Right cardiac atrium (tissue), 5 donors: Measurements from ENCODE around the gene UBAC2. TPM values are rescaled to one million over a fixed set of nuclear protein-coding genes. Genes with fewer than 3 reads are reported as not detected.

ENCODE experiments used
- ATAC-seq, 2 donors: fragments of 200-7000 bp; cut with Tn5 transposase; one replicate each; pipeline versions ENCODE4 v1.8.0 to v1.9.1; 2020; ENCODE audit warnings: moderate library complexity in 2 of 2, mild to moderate bottlenecking in 1 of 2
- DNase-seq, 3 donors: peaks; one replicate each; pipeline ENCODE4 v3.0.0-alpha.2; 2020
- H3K27ac ChIP-seq: one replicate; pipeline ENCODE4 v1.5.1; 2013; ENCODE audit warnings: mild to moderate bottlenecking, low read length, control low read depth, moderate library complexity
- H3K27me3 ChIP-seq: one replicate; pipeline ENCODE4 v1.6.1; 2013; ENCODE audit not compliant: control insufficient read depth, insufficient read depth
- H3K4me1 ChIP-seq: one replicate; pipeline ENCODE4 v1.6.1; 2013; ENCODE audit warnings: low read length; ENCODE audit not compliant: control insufficient read depth, insufficient read depth
- H3K4me3 ChIP-seq: one replicate; pipeline ENCODE4 v1.5.1; 2013; ENCODE audit warnings: low read length, control low read depth
- H3K9me3 ChIP-seq: one replicate; pipeline ENCODE4 v1.6.1; 2013; ENCODE audit warnings: low read length; ENCODE audit not compliant: control insufficient read depth
- WGBS: extraction: QIAGEN DNeasy Blood & Tissue Kit; methylation state at CpG from one replicate; pipeline ENCODE4 v1.1.7; 2013; 5-methylcytosine and 5-hydroxymethylcytosine counted together
- intact Hi-C, 4 donors: fragments of 100-400 bp; cut with DNase I; formaldehyde crosslinking; loops; one replicate each; pipeline versions ENCODE4 v1.11.0 to v1.14.0; 2022 to 2023
- polyA plus RNA-seq: library from polyadenylated mRNA; stranded (reverse); fragments of 200-250 nt; gene quantifications from one replicate; pipeline ENCODE4 v1.2.3, GENCODE V29; 2013
- total RNA-seq, 4 donors: library from RNA; stranded (reverse); fragmentation: NEBNext Ultra II Directional; extraction: Animal tissue kit (Norgen Biotek cat#: 25700); gene quantifications; one replicate each; pipeline ENCODE4 v1.2.1, GENCODE V29; 2021
- donor health status: healthy with polysubstance abuse.
- donor health status: DM: no; HTN: yes; CAD: no.
- donor health status: DM: no; HTN: no; CAD: no.
- donor health status: DM: no; HTN: yes; CAD: no; lungs with severe emphysema.
- donor health status: DM: yes; HTN: yes; CAD: no.

Gene UBAC2
- total and polyA plus RNA-seq, 5 donors = 41.7 to 52.2 (median 47.6) TPM

DNA sequence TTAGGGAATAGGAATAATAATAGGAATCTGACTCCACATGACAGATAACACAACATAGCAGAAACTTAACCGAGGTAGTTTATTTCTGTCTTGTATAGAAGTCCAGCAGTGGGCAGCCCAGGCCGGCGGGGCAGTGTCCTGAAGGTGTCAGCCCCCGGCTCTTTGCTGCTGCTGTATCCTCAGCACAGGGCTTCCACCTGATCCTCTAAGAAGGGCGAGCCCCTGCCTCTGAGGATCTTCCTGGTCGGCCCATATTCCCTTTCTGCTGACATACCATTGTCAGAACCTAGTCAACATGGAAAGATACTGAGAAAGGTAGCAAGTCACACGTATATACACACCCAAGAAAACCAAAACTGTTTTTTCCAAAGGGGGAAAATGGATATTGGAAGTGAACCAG is 162.7 kb downstream of the UBAC2 start:
- no peak overlapping the region for H3K27ac ChIP-seq
- intact Hi-C loops = no loop called here
- 83% methylated on average over 7 of the region's 7 CpGs for WGBS
- H3K9me3 ChIP-seq = no peaks in the 10 kb centered on the region
- no peak for DNase-seq
- H3K4me3 ChIP-seq = no peak overlapping the region
- peak in 1 of 2 donors; percentile 43 for ATAC-seq
- no peaks in the 10 kb centered on the region for H3K27me3 ChIP-seq
- no peaks in the 10 kb centered on the region for H3K4me1 ChIP-seq

DNA sequence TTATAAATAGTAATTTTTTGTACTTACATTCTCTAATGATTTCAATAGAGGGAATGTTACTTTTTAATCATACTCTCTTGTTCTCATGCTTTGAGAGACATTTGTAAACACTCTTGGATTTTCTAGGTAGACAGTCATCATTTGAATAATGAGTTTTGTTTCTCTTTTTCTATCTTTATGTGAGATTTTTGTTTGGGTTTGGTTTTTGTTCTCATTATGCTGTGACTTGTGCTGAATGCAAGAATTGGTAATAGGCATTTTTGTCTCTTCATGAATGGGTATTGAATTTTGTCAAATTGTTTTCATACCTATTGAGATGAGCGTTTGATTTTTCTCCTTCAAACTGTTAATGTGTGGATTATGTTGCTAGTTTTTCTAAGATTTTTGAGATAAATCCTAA is 163.3 kb downstream of the UBAC2 start:
- no peak for DNase-seq
- 92% methylated on average over 1 of the region's 1 CpG for WGBS
- H3K27ac ChIP-seq = no peak overlapping the region
- H3K27me3 ChIP-seq = no peaks in the 10 kb centered on the region
- intact Hi-C loops = no loop called here
- ATAC-seq = no peak
- H3K4me1 ChIP-seq = no peaks in the 10 kb centered on the region
- no peaks in the 10 kb centered on the region for H3K9me3 ChIP-seq
- no peak overlapping the region for H3K4me3 ChIP-seq

DNA sequence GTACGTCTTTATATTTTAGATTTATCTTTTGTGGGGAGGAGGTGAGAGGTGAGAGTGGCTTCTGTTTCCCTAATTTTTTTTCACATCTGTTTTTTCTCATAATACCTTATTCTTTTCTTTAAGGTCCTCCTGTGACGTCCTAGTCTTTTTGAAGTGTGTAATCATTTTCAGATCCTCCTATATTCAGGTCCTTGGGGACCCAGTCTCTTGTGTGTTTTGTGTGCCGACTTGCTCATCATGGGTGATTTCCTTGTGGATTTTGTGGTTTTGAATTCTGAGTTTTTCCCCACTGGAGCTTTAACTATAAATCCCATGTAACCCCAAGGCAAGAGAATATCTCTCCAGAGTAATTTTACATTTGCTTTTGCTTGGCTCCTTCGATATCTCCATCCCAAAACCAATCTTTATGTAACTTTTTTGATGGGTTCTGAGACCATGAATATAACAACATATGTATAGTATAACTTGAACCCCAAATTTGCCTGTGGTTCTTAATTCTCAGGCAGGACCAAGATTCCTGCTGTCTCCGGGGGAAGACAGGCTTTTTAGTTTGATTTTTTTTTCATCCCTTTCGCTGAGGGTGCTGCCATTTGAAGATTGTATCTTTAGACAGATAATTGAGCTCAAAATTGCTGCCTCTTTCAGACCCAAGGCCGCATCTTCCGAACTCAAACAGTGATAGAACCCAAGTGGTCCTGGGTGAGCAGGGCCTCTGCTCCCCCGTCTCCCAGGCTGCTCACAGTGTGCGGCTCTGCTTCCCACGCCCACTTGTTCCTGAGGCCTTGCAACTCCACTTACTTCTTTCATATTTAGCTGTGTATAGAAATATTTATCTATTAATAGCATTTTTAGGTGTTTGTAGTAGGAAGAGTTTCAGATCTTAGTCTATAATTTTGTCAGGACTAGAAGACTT is 165.7 kb downstream of the UBAC2 start:
- 92% methylated on average over 11 of the region's 11 CpGs for WGBS
- DNase-seq = no peak

DNA sequence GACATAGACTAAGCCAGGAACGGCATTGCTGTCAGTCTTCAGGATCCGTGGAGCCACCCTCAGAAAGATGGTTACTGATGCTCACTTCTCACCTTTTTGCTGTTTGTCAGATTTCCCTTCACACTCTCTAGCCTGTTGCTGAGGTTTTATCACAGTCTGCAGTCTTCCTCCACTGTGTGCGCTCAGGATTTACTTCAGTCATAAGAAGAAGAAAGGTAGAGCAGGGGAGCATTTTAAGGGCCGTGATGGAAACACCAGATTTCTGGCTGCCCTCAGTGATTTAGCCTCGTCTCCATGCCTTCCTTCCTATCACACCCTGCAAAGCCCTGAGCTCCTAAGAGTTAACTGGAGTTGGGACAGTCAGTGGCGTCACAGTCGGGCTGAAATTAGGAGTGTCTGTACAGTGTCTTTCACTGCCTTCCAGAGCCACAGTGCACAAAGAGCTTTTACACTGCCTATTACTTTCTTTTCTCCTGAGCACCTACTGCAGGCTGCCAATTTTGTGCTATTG is 166.5 kb downstream of the UBAC2 start:
- Histone ChIP-seq H3K27me3 (no peaks in the 10 kb centered on the region), H3K9me3 (no peaks in the 10 kb centered on the region), H3K4me3 (no peak overlapping the region), H3K27ac (no peak overlapping the region), H3K4me1 (no peaks in the 10 kb centered on the region)
- DNase-seq = no peak
- WGBS = 68% methylated on average over 7 of the region's 7 CpGs
- peak; percentile 76 to 77 for ATAC-seq
- intact Hi-C loops = no loop called here

More for the DNA sequence above, 165.7 kb downstream of the UBAC2 start:
- no peaks in the 10 kb centered on the region for H3K27me3 ChIP-seq
- ATAC-seq = no peak
- intact Hi-C loops = no loop called here
- no peaks in the 10 kb centered on the region for H3K9me3 ChIP-seq
- H3K27ac ChIP-seq = no peak overlapping the region
- no peak overlapping the region for H3K4me3 ChIP-seq
- H3K4me1 ChIP-seq = no peaks in the 10 kb centered on the region

DNA sequence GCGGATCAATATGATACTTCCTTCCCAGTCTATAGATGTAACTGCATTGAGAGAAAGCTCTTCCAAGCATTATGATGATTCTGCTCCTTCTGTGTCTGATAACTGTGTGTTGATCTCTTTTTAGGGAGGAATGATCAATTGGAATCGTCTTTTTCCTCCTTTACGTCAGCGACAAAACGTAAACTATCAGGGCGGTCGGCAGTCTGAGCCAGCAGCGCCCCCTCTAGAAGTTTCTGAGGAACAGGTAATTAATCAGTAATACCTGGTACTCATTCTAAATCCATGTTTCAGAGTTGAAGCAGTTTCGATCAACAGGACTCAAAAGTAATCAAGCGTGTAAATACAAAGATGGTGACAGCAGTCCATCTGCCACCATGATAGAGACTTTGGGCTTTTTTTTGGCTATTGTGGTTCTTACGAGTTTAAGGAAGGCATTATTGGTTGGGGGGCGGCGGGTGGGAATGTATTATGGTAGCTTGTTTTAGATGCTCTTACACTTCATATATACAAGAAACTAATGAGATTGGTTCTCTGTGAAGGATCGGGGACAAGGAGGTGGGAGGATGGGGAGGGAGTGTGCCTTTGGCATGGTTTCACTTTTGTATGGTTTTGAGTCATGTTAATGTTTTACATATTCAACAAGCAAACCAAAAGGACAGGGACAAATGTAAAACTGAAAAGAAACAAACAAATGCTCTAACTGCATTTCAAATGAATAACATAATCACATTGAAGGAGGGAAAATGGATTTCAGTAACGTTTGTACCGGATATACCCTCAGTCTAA is 167.2 kb downstream of the UBAC2 start:
- WGBS = 90% methylated on average over 16 of the region's 16 CpGs
- Histone ChIP-seq H3K4me1 (no peaks in the 10 kb centered on the region), H3K27ac (no peak overlapping the region), H3K4me3 (no peak overlapping the region), H3K9me3 (no peaks in the 10 kb centered on the region), H3K27me3 (no peaks in the 10 kb centered on the region)
- DNase-seq = no peak
- intact Hi-C loops = no loop called here
- no peak for ATAC-seq

DNA sequence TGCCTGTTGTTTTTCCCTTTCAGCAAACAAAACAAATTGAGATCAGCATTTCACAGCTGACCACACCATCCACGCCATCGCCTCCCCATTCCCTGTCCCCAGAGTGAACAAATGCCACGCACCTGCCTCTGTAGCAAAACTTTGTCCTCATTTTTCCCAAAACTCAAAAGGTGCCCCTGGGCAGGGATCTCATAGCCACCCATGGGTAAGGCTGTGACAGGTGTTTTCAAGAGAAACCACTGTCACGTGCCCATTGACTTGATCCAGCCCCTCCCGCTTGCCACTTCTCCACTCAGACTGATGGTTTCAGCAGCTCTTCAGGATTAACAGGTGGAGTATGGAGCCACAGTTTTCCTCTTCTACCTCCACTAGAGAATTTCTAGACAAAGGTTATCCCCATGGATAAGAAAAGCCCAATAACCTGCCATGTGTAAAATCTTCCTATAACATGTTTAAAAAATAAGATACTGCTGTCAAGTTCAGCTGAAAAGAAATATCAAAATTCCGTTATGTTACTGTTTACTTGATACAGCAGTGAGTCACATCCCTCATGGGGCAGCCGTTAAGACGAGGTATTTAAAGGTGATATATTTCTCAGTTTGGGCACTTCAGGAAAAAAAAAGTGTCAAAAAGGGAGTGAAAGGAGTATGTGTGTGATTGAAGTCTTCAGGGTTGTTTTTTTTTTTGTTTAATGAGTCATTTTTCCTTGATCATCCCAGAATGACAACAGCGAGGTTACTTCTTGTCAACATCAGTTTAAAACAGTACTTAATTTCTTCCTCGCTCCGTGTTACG is 170.0 kb downstream of the UBAC2 start:
- WGBS = 91% methylated on average over 12 of the region's 12 CpGs
- Histone ChIP-seq H3K4me3 (no peak overlapping the region), H3K9me3 (no peaks in the 10 kb centered on the region), H3K4me1 (no peaks in the 10 kb centered on the region), H3K27ac (no peak overlapping the region), H3K27me3 (no peaks in the 10 kb centered on the region)
- ATAC-seq (no peak), DNase-seq (no peak)
- intact Hi-C loops = no loop called here

- intact Hi-C loops = no loop called here
- DNase-seq = no peak
- Histone ChIP-seq H3K4me1 (no peaks in the 10 kb centered on the region), H3K9me3 (no peaks in the 10 kb centered on the region), H3K27me3 (no peaks in the 10 kb centered on the region), H3K27ac (no peak overlapping the region), H3K4me3 (no peak overlapping the region)
- 92% methylated on average over 9 of the region's 9 CpGs for WGBS
- ATAC-seq = no peak
Observed at GRCh38 chr13:99371956-99372355, 171.3 kb downstream of the UBAC2 start.

- intact Hi-C loops = no loop called here
- no peak for ATAC-seq
Observed at GRCh38 chr13:99373436-99373835, 172.8 kb downstream of the UBAC2 start.

GRCh38 chr13:99374169-99374991 is 173.7 kb downstream of the UBAC2 start:
- no peak overlapping the region for H3K27ac ChIP-seq
- intact Hi-C loops = no loop called here
- H3K9me3 ChIP-seq = no peaks in the 10 kb centered on the region
- 96% methylated on average over 10 of the region's 10 CpGs for WGBS
- DNase-seq (no peak), ATAC-seq (no peak)
- H3K4me1 ChIP-seq = no peaks in the 10 kb centered on the region
- no peaks in the 10 kb centered on the region for H3K27me3 ChIP-seq
- no peak overlapping the region for H3K4me3 ChIP-seq

More at GRCh38 chr13:99373436-99373835, 172.8 kb downstream of the UBAC2 start:
- Histone ChIP-seq H3K27ac (no peak overlapping the region), H3K4me3 (no peak overlapping the region), H3K4me1 (no peaks in the 10 kb centered on the region), H3K27me3 (no peaks in the 10 kb centered on the region), H3K9me3 (no peaks in the 10 kb centered on the region)
- no peak for DNase-seq
- WGBS = 92% methylated on average over 8 of the region's 8 CpGs
